CD4-positive, CD25-positive, alpha-beta regulatory T cell (primary cell): Measurements from ENCODE around the gene CENPVL1. TPM values are rescaled to one million over a fixed set of nuclear protein-coding genes. Genes with fewer than 3 reads are reported as not detected.

Source experiments
- ATAC-seq, 2 donors: fragments of 150-1000 bp; cut with Tn5 transposase; one replicate each; pipeline ENCODE4 v1.10.0; 2021; ENCODE audit warnings: low read depth in 2 of 2, moderate number of reproducible peaks in 2 of 2, moderate library complexity in 1 of 2
- DNase-seq, 3 donors: peaks; one replicate each; pipeline versions ENCODE4 v3.0.0 to v3.0.0-alpha.2; 2012 to 2022; ENCODE audit warnings: mixed read lengths in 1 of 3
- H3K27ac ChIP-seq: one replicate; pipeline ENCODE4 v1.7.0; 2013; ENCODE audit warnings: mild to moderate bottlenecking, low read length; ENCODE audit not compliant: insufficient read depth, poor library complexity, severe bottlenecking
- H3K27me3 ChIP-seq: one replicate; pipeline ENCODE4 v1.7.0; 2013; ENCODE audit warnings: low read length; ENCODE audit not compliant: control insufficient read depth, insufficient read depth
- H3K36me3 ChIP-seq: one replicate; pipeline ENCODE4 v1.7.0; 2013; ENCODE audit warnings: mild to moderate bottlenecking, low read length, moderate library complexity; ENCODE audit not compliant: control insufficient read depth, insufficient read depth
- H3K4me1 ChIP-seq: 2 replicates; pipeline ENCODE4 v1.7.0; 2013; ENCODE audit warnings: mild to moderate bottlenecking, low read length; ENCODE audit not compliant: insufficient read depth, control insufficient read depth, poor library complexity, severe bottlenecking
- H3K4me3 ChIP-seq: one replicate; pipeline ENCODE4 v1.7.0; 2013; ENCODE audit warnings: low read depth, mild to moderate bottlenecking, low read length, moderate library complexity
- H3K9me3 ChIP-seq, 2 experiments: 1 replicate in 1 of 2; 2 replicates in 1 of 2; pipeline ENCODE4 v1.7.0; 2013; ENCODE audit warnings: low read length in 2 of 2, mild to moderate bottlenecking in 1 of 2, moderate library complexity in 1 of 2; ENCODE audit not compliant: control insufficient read depth in 2 of 2
- H3K27ac Mint-ChIP-seq, 3 donors: one replicate each; pipeline ENCODE4 v1.8.0; 2020 to 2022; ENCODE audit warnings: mild to moderate bottlenecking in 3 of 3, mixed read lengths in 3 of 3, moderate library complexity in 2 of 3
- H3K27me3 Mint-ChIP-seq: one replicate; pipeline ENCODE4 v1.8.0; 2022; ENCODE audit warnings: mild to moderate bottlenecking, mixed read lengths
- H3K36me3 Mint-ChIP-seq: one replicate; pipeline ENCODE4 v1.8.0; 2020; ENCODE audit warnings: mixed read lengths
- H3K4me1 Mint-ChIP-seq, 4 donors: one replicate each; pipeline ENCODE4 v1.8.0; 2020 to 2022; ENCODE audit warnings: mixed read lengths in 4 of 4, mild to moderate bottlenecking in 1 of 4
- H3K4me3 Mint-ChIP-seq, 4 donors: one replicate each; pipeline ENCODE4 v1.8.0; 2020 to 2022; ENCODE audit warnings: mild to moderate bottlenecking in 4 of 4, mixed read lengths in 4 of 4, moderate library complexity in 3 of 4
- H3K9me3 Mint-ChIP-seq, 7 donors: one replicate each; pipeline ENCODE4 v1.8.0; 2020 to 2022; ENCODE audit warnings: mixed read lengths in 7 of 7, mild to moderate bottlenecking in 3 of 7, moderate library complexity in 2 of 7
- polyA plus RNA-seq, 4 donors: library from polyadenylated mRNA; unstranded; fragments of 300-500 nt; fragmentation: Illumina TruSeq; gene quantifications; one replicate each; pipeline ENCODE4 v1.2.3, GENCODE V29; 2021
- total RNA-seq: library from RNA; stranded (reverse); gene quantifications from one replicate; pipeline ENCODE4 v1.2.3, GENCODE V29; 2022

CENPVL1 gene
- total and polyA plus RNA-seq, 5 donors from 2014 or later: not detected

- H3K36me3 ChIP-seq: no peaks in the 10 kb centered on the region
- peaks cover 7% of the 10 kb centered on the region for H3K27me3 Mint-ChIP-seq
- H3K4me3 Mint-ChIP-seq: no peak overlapping the region
- no peaks in the 10 kb centered on the region for H3K4me1 Mint-ChIP-seq
- H3K36me3 Mint-ChIP-seq: no peaks in the 10 kb centered on the region
- DNase-seq (no peak), ATAC-seq (no peak)
- peaks cover 4% of the 10 kb centered on the region for H3K27me3 ChIP-seq
- H3K4me1 ChIP-seq: no peaks in the 10 kb centered on the region
- no peak overlapping the region for H3K27ac ChIP-seq
- H3K27ac Mint-ChIP-seq: no peak overlapping the region
- H3K9me3 ChIP-seq: no peaks in the 10 kb centered on the region
- peaks cover 0 to under 1% (median 0%) of the 10 kb centered on the region in 7 donors for H3K9me3 Mint-ChIP-seq
- no peak overlapping the region for H3K4me3 ChIP-seq
Observed at GRCh38 chrX:51760657-51761056, 50.3 kb downstream of the CENPVL1 start.

Other genes starting within 250 kb of the CENPVL1 start
- gene NUDT11, start 213.9 kb upstream of the CENPVL1 start, total RNA-seq: 0.27 TPM
- gene NUDT11, start 213.9 kb upstream of the CENPVL1 start, polyA plus RNA-seq: under 1 TPM in 3 of 4 donors, not detected in 1; 0.25 to 0.54 (median 0.37) TPM
- gene CENPVL3, start 91.6 kb upstream of the CENPVL1 start, total RNA-seq: not detected
- not detected for gene CENPVL3, start 91.6 kb upstream of the CENPVL1 start, polyA plus RNA-seq
- gene CENPVL2, start 27.7 kb upstream of the CENPVL1 start, total RNA-seq: not detected
- not detected for gene CENPVL2, start 27.7 kb upstream of the CENPVL1 start, polyA plus RNA-seq
- gene GSPT2, start 32.9 kb downstream of the CENPVL1 start, total RNA-seq: 5.4 TPM
- gene GSPT2, start 32.9 kb downstream of the CENPVL1 start, polyA plus RNA-seq: 10 to 100 TPM in 1 of 4 donors, 1 to 10 TPM in 3; 5.6 to 10.9 (median 9.1) TPM
- gene MAGED1, start 183.1 kb downstream of the CENPVL1 start, total RNA-seq: 23.3 TPM
- 10 to 100 TPM; 34.7 to 37.5 (median 35.2) TPM for gene MAGED1, start 183.1 kb downstream of the CENPVL1 start, polyA plus RNA-seq